HepG2 (cell line): ENCODE data around the gene DDI2. TPM values are rescaled to one million over a fixed set of nuclear protein-coding genes. Genes with fewer than 3 reads are reported as not detected.

Experiments
- CENPX ChIP-seq: sonication (generic); formaldehyde crosslinking; IDR thresholded peaks from 2 replicates; pipeline ENCODE4 v1.9.0; 2021; ENCODE audit warnings: mild to moderate bottlenecking, missing genetic modification reagents, moderate library complexity
- DNMT3B ChIP-seq: conservative IDR thresholded peaks from 2 replicates; pipeline ENCODE4 v1.6.1; 2016; ENCODE audit warnings: missing biosample characterization, control low read depth
- ERF ChIP-seq: IDR thresholded peaks from 2 replicates; pipeline ENCODE4 v1.6.1; 2018; ENCODE audit warnings: missing biosample characterization, missing genetic modification reagents
- GMEB1 ChIP-seq: sonication (generic); formaldehyde crosslinking; IDR thresholded peaks from 2 replicates; pipeline ENCODE4 v1.5.1; 2020; ENCODE audit warnings: missing genetic modification reagents, mild to moderate bottlenecking, borderline replicate concordance
- KAT2B ChIP-seq: fragments of 150-350 bp; IDR thresholded peaks from 2 replicates; pipeline ENCODE4 v1.6.1; 2014; ENCODE audit warnings: low read depth, low read length, borderline replicate concordance
- KLF12 ChIP-seq: sonication (generic); formaldehyde crosslinking; IDR thresholded peaks from 2 replicates; pipeline ENCODE4 v1.4.0; 2020; ENCODE audit warnings: missing genetic modification reagents, borderline replicate concordance
- MEIS2 ChIP-seq: sonication (generic); formaldehyde crosslinking; IDR thresholded peaks from 2 replicates; pipeline ENCODE4 v1.9.0; 2021; ENCODE audit warnings: mild to moderate bottlenecking, missing genetic modification reagents
- RARA ChIP-seq: IDR thresholded peaks from 2 replicates; pipeline ENCODE4 v1.6.1; 2016; ENCODE audit warnings: missing genetic modification reagents, missing compliant biosample characterization
- RXRB ChIP-seq: IDR thresholded peaks from 2 replicates; pipeline ENCODE4 v1.6.1; 2016; ENCODE audit warnings: borderline replicate concordance, missing genetic modification reagents, missing compliant biosample characterization
- ZBTB33 ChIP-seq: sonication (generic); formaldehyde crosslinking; IDR thresholded peaks from 2 replicates; pipeline ENCODE4 v1.4.0; 2020; ENCODE audit warnings: missing genetic modification reagents
- ZKSCAN5 ChIP-seq: sonication (generic); formaldehyde crosslinking; IDR thresholded peaks from 2 replicates; pipeline ENCODE4 v1.5.1; 2020; ENCODE audit warnings: mild to moderate bottlenecking, missing genetic modification reagents
- ZNF205 ChIP-seq: IDR thresholded peaks from 2 replicates; pipeline ENCODE4 v1.6.1; 2018; ENCODE audit warnings: missing biosample characterization, missing genetic modification reagents
- ZNF354B ChIP-seq: sonication (generic); formaldehyde crosslinking; IDR thresholded peaks from 2 replicates; pipeline ENCODE4 v1.8.0; 2022; ENCODE audit warnings: mild to moderate bottlenecking, missing genetic modification reagents
- ZNF543 ChIP-seq: sonication (generic); formaldehyde crosslinking; IDR thresholded peaks from 2 replicates; pipeline ENCODE4 v1.4.0; 2020; ENCODE audit warnings: mild to moderate bottlenecking, missing genetic modification reagents
- ZNF576 ChIP-seq: sonication (generic); formaldehyde crosslinking; IDR thresholded peaks from 2 replicates; pipeline ENCODE4 v1.4.0; 2020; ENCODE audit warnings: mild to moderate bottlenecking, missing genetic modification reagents
- ZNF580 ChIP-seq: IDR thresholded peaks from 2 replicates; pipeline ENCODE4 v1.6.1; 2016; ENCODE audit warnings: low read depth, borderline replicate concordance
- ZNF792 ChIP-seq: IDR thresholded peaks from 2 replicates; pipeline ENCODE4 v1.6.1; 2016
- polyA plus RNA-seq, 8 experiments: library from polyadenylated mRNA; depleted of rRNA in 3 of 8; stranded (reverse) in 7 of 8; unstranded in 1 of 8; fragments of >200 nt; fragmentation: Illumina TruSeq in 4 of 8; extraction: Trizol in 4 of 8; gene quantifications; 2 replicates each; pipeline versions ENCODE4 v1.2.1 to v1.2.3, GENCODE V29; 2011 to 2016; ENCODE audit warnings: low read depth in 4 of 8, missing spikeins in 1 of 8, mixed read lengths in 1 of 8; ENCODE audit not compliant: insufficient read depth in 1 of 8
- total RNA-seq, 5 experiments: library from RNA; depleted of rRNA; stranded (reverse); fragments of >200 nt; fragmentation: Illumina TruSeq; extraction: Trizol; gene quantifications; 2 replicates each; pipeline ENCODE4 v1.2.3, GENCODE V29; 2016; ENCODE audit warnings: low read depth in 1 of 5
- TF ChIP-seq, protein P1 (sequence below): sonication (generic); formaldehyde crosslinking; IDR thresholded peaks from 2 replicates; pipeline ENCODE4 v1.5.0; 2020; ENCODE audit warnings: mild to moderate bottlenecking, missing genetic modification reagents
- TF ChIP-seq, protein P2 (sequence below): sonication (generic); formaldehyde crosslinking; IDR thresholded peaks from 2 replicates; pipeline ENCODE4 v1.4.0; 2020; ENCODE audit warnings: missing genetic modification reagents, mild to moderate bottlenecking, borderline replicate concordance

Gene DDI2
- total and polyA plus RNA-seq, 2 of the 13 experiments (the other 11 are each of a cell fraction or from before 2014, with no cell fraction given): 8.5 to 25.7 TPM

- no peak for TF ChIP-seq CENPX (CRISPR knock-in tag)
- TF ChIP-seq ZNF580 (CRISPR knock-in tag): no peak
- peak; percentile 84 for TF ChIP-seq RXRB (CRISPR knock-in tag)
- peak; percentile 56; the same call in 1 of the 2 replicates for TF ChIP-seq ZNF792 (CRISPR knock-in tag)
- TF ChIP-seq GMEB1 (CRISPR knock-in tag): no peak; the same call in 1 of the 2 replicates
- TF ChIP-seq, protein P1, sequence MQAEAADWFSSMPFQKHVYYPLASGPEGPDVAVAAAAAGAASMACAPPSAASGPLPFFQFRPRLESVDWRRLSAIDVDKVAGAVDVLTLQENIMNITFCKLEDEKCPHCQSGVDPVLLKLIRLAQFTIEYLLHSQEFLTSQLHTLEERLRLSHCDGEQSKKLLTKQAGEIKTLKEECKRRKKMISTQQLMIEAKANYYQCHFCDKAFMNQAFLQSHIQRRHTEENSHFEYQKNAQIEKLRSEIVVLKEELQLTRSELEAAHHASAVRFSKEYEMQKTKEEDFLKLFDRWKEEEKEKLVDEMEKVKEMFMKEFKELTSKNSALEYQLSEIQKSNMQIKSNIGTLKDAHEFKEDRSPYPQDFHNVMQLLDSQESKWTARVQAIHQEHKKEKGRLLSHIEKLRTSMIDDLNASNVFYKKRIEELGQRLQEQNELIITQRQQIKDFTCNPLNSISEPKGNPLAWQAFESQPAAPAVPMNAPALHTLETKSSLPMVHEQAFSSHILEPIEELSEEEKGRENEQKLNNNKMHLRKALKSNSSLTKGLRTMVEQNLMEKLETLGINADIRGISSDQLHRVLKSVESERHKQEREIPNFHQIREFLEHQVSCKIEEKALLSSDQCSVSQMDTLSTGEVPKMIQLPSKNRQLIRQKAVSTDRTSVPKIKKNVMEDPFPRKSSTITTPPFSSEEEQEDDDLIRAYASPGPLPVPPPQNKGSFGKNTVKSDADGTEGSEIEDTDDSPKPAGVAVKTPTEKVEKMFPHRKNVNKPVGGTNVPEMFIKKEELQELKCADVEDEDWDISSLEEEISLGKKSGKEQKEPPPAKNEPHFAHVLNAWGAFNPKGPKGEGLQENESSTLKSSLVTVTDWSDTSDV (CRISPR knock-in tag): no peak
- no peak for TF ChIP-seq KAT2B
- TF ChIP-seq MEIS2 (CRISPR knock-in tag): no peak
- TF ChIP-seq DNMT3B (CRISPR knock-in tag): peak; percentile 31; the same call in 1 of the 2 replicates
- peak; percentile 89 for TF ChIP-seq RARA (CRISPR knock-in tag)
- TF ChIP-seq ZNF576 (CRISPR knock-in tag): no peak
- no peak for TF ChIP-seq KLF12 (CRISPR knock-in tag)
- TF ChIP-seq ZNF354B (CRISPR knock-in tag): no peak
- no peak for TF ChIP-seq ZKSCAN5 (CRISPR knock-in tag)
- TF ChIP-seq ZNF543 (CRISPR knock-in tag): no peak
- TF ChIP-seq ZNF205 (CRISPR knock-in tag): 0 out of 2 replicates have a peak, but pooled peaks have one; percentile 45
- TF ChIP-seq ZBTB33 (CRISPR knock-in tag): no peak
- TF ChIP-seq, protein P2, sequence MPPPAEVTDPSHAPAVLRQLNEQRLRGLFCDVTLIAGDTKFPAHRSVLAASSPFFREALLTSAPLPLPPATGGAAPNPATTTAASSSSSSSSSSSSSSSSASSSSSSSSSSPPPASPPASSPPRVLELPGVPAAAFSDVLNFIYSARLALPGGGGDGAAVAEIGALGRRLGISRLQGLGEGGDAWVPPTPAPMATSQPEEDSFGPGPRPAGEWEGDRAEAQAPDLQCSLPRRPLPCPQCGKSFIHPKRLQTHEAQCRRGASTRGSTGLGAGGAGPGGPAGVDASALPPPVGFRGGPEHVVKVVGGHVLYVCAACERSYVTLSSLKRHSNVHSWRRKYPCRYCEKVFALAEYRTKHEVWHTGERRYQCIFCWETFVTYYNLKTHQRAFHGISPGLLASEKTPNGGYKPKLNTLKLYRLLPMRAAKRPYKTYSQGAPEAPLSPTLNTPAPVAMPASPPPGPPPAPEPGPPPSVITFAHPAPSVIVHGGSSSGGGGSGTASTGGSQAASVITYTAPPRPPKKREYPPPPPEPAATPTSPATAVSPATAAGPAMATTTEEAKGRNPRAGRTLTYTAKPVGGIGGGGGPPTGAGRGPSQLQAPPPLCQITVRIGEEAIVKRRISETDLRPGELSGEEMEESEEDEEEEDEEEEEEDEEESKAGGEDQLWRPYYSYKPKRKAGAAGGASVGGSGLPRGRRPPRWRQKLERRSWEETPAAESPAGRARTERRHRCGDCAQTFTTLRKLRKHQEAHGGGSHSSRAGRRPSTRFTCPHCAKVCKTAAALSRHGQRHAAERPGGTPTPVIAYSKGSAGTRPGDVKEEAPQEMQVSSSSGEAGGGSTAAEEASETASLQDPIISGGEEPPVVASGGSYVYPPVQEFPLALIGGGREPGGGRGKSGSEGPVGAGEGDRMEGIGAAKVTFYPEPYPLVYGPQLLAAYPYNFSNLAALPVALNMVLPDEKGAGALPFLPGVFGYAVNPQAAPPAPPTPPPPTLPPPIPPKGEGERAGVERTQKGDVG (CRISPR knock-in tag): no peak
- peak; percentile 60; the same call in 1 of the 2 replicates for TF ChIP-seq ERF (CRISPR knock-in tag)
These were observed 1.6 kb downstream of the DDI2 start (continued) for GRCh38 chr1:15618655-15619525.
